ENCODE measurements around the gene METTL24. TPM values are rescaled to one million over a fixed set of nuclear protein-coding genes. Genes with fewer than 3 reads are reported as not detected.

Gene METTL24
- total and polyA plus RNA-seq, 7 donors = 0.04 TPM; not detected in 6

GRCh38 chr6:110332281-110332680 is 25.9 kb downstream of the METTL24 start:
- Histone ChIP-seq H3K27me3 (ENCODE audit: insufficient read depth in 3 of 3, low read length in 2 of 3) (no peaks in the 10 kb centered on the region), H3K4me1 (no peaks in the 10 kb centered on the region), H3K9me3 (no peaks in the 10 kb centered on the region), H3K27ac (no peak overlapping the region), H3K4me3 (no peak overlapping the region), H3K36me3 (ENCODE audit: insufficient read depth in 1 of 2, low read depth in 1 of 2) (no peaks in the 10 kb centered on the region)
- ATAC-seq (no peak), DNase-seq (no peak)
- intact Hi-C loops (cut with DNase I) = no loop called here
- 80 to 81% (median 80%) methylated on average over 6 of the region's 6 CpGs for WGBS, 3 donors
- TF ChIP-seq CTCF (IDR thresholded peaks at IDR 0.05) = no peak

- intact Hi-C loops (cut with DNase I) = no loop called here
- Histone ChIP-seq H3K9me3 (no peaks in the 10 kb centered on the region), H3K36me3 (ENCODE audit: insufficient read depth in 1 of 2, low read depth in 1 of 2) (no peaks in the 10 kb centered on the region), H3K27ac (no peak overlapping the region), H3K4me1 (no peaks in the 10 kb centered on the region), H3K27me3 (ENCODE audit: insufficient read depth in 3 of 3, low read length in 2 of 3) (no peaks in the 10 kb centered on the region), H3K4me3 (no peak overlapping the region)
- DNase-seq = no peak
- WGBS, 3 donors = 32 to 49% (median 33%) methylated on average over 4 of the region's 4 CpGs
- no peak for TF ChIP-seq CTCF (IDR thresholded peaks at IDR 0.05)
- ATAC-seq = no peak
These were observed 26.3 kb downstream of the METTL24 start for GRCh38 chr6:110331816-110332215.

- Histone ChIP-seq H3K9me3 (no peaks in the 10 kb centered on the region), H3K36me3 (ENCODE audit: insufficient read depth in 1 of 2, low read depth in 1 of 2) (no peaks in the 10 kb centered on the region), H3K4me3 (no peak overlapping the region), H3K27me3 (ENCODE audit: insufficient read depth in 3 of 3, low read length in 2 of 3) (no peaks in the 10 kb centered on the region), H3K4me1 (no peaks in the 10 kb centered on the region), H3K27ac (no peak overlapping the region)
- intact Hi-C loops (cut with DNase I) = no loop called here
- DNase-seq (no peak), ATAC-seq (no peak)
- 78 to 87% (median 82%) methylated on average over 3 of the region's 3 CpGs for WGBS, 3 donors
- TF ChIP-seq CTCF (IDR thresholded peaks at IDR 0.05) = no peak
These were observed 26.8 kb downstream of the METTL24 start for GRCh38 chr6:110331390-110331789.

GRCh38 chr6:110329714-110330436 is 28.3 kb downstream of the METTL24 start:
- no peak for TF ChIP-seq CTCF (IDR thresholded peaks at IDR 0.05)
- H3K27ac ChIP-seq = no peak overlapping the region
- ATAC-seq (no peak), DNase-seq (no peak)
- WGBS, 3 donors = 51 to 56% (median 51%) methylated on average over 19 of the region's 19 CpGs
- no peaks in the 10 kb centered on the region for H3K9me3 ChIP-seq
- H3K27me3 ChIP-seq (ENCODE audit: insufficient read depth in 3 of 3, low read length in 2 of 3) = no peaks in the 10 kb centered on the region
- H3K4me1 ChIP-seq = no peaks in the 10 kb centered on the region
- H3K36me3 ChIP-seq (ENCODE audit: insufficient read depth in 1 of 2, low read depth in 1 of 2) = no peaks in the 10 kb centered on the region
- intact Hi-C loops (cut with DNase I) = no loop called here
- H3K4me3 ChIP-seq = peak overlapping the region; percentile 36

- intact Hi-C loops (cut with DNase I) = no loop called here
- Histone ChIP-seq H3K36me3 (ENCODE audit: insufficient read depth in 1 of 2, low read depth in 1 of 2) (no peaks in the 10 kb centered on the region), H3K4me3 (peak overlapping the region; percentile 36), H3K27me3 (ENCODE audit: insufficient read depth in 3 of 3, low read length in 2 of 3) (no peaks in the 10 kb centered on the region), H3K9me3 (no peaks in the 10 kb centered on the region), H3K27ac (no peak overlapping the region), H3K4me1 (no peaks in the 10 kb centered on the region)
- TF ChIP-seq CTCF (IDR thresholded peaks at IDR 0.05) = no peak
- DNase-seq (no peak), ATAC-seq (no peak)
- WGBS, 3 donors = 29 to 41% (median 34%) methylated on average over 7 of the region's 7 CpGs
These were observed 28.8 kb downstream of the METTL24 start for GRCh38 chr6:110329348-110329713.
